ENCODE results near the gene LOXHD1.

DNA sequence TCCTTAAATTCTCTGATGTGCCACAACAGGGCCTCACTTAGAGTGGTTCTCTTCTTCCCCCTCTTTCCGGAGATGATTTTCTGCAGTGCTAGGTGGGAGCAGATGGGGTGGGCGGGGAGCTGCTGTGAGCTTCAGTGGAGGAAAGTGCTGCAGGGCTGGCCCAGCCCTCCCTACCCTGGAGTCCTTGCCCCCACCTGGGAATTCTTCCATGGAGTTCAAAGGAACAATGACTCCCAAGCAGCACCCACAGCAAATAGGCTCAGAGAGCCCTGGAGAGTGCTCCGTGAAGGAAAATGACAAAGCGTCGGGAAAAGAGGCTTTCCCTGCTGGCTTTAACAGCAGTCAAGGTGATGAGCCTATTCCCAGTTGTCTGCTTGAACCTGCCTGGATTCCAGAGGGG lies 28.8 kb downstream of the LOXHD1 start:
- TF ChIP-seq POLR2AphosphoS5 (IDR thresholded peaks at IDR 0.05) (no peak), POLR2A (IDR thresholded peaks at IDR 0.05; ENCODE audit: low read depth) (no peak), CTCF (IDR thresholded peaks at IDR 0.05) (no peak), EP300 (IDR thresholded peaks at IDR 0.05) (no peak)
